Neutrophil (primary cell): Measurements from ENCODE around the gene ORMDL2.

ENCODE experiments used
- H3K27ac ChIP-seq: fragments of 200-600 bp; sonication (generic); 2 replicates; pipeline ENCODE4 v1.5.1; 2016; ENCODE audit warnings: mild to moderate bottlenecking, moderate library complexity
- H3K27me3 ChIP-seq: fragments of 200-600 bp; sonication (generic); 2 replicates; pipeline ENCODE4 v1.6.0; 2016; ENCODE audit warnings: mild to moderate bottlenecking
- H3K36me3 ChIP-seq: fragments of 200-600 bp; sonication (generic); 2 replicates; pipeline ENCODE4 v1.5.1; 2017
- H3K4me1 ChIP-seq, 2 experiments: fragments of 200-600 bp in 1 of 2; sonication (generic) in 1 of 2; 1 replicate in 1 of 2; 2 replicates in 1 of 2; pipeline versions ENCODE4 v1.5.1 to v1.6.1; 2013 to 2016; ENCODE audit warnings: low read depth in 1 of 2, low read length in 1 of 2, mild to moderate bottlenecking in 1 of 2, moderate library complexity in 1 of 2; ENCODE audit not compliant: control insufficient read depth in 1 of 2, insufficient read depth in 1 of 2
- H3K4me3 ChIP-seq, 2 experiments: fragments of 200-600 bp in 1 of 2; sonication (generic) in 1 of 2; 1 replicate in 1 of 2; 2 replicates in 1 of 2; pipeline ENCODE4 v1.5.1; 2013 to 2016; ENCODE audit warnings: low read depth in 1 of 2, low read length in 1 of 2, mild to moderate bottlenecking in 1 of 2, moderate library complexity in 1 of 2
- H3K9me3 ChIP-seq: fragments of 200-600 bp; sonication (generic); 2 replicates; pipeline ENCODE4 v1.5.1; 2016
- CTCF ChIP-seq: fragments of 200-600 bp; sonication (generic); IDR thresholded peaks from 2 replicates; pipeline ENCODE4 v1.5.1; 2016; ENCODE audit warnings: antibody characterized with exemption

Gene ORMDL2

GRCh38 chr12:55809274-55809673, 8.6 kb upstream of the ORMDL2 start:
- no peaks in the 10 kb centered on the region for H3K27me3 ChIP-seq
- no peak overlapping the region for H3K27ac ChIP-seq
- no peaks in the 10 kb centered on the region for H3K4me1 ChIP-seq
- TF ChIP-seq CTCF, result no peak
- no peaks in the 10 kb centered on the region for H3K9me3 ChIP-seq
- peaks cover 33% of the 10 kb centered on the region for H3K36me3 ChIP-seq
- no peak overlapping the region for H3K4me3 ChIP-seq

DNA sequence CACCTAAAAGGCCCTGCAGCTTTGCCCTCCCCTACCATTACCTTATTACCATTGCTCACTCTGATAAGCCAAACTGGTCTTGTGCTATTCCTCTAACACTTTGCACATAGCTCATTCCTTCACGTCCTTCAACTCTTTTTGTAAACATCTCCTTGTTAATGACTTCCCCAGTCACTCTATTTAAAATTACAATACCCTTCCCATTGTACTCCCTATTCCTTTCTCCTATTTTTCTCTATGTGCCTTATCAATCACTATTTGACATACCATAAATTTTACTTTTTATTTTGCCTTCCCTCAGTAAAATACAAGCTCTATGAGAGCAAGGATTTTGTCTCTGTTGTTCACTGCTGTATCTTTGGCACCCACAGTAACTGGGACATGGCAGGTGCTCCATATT, 5.8 kb upstream of the ORMDL2 start:
- Histone ChIP-seq H3K27ac (no peak overlapping the region), H3K36me3 (peaks cover 27% of the 10 kb centered on the region), H3K4me3 (no peak overlapping the region), H3K4me1 (peaks cover 10 to 15% of the 10 kb centered on the region in 2 experiments), H3K27me3 (no peaks in the 10 kb centered on the region), H3K9me3 (no peaks in the 10 kb centered on the region)
- TF ChIP-seq CTCF, result no peak

- no peak for TF ChIP-seq CTCF
- Histone ChIP-seq H3K4me1 (peaks cover 21 to 27% of the 10 kb centered on the region in 2 experiments), H3K27ac (no peak overlapping the region), H3K4me3 (no peak overlapping the region), H3K9me3 (no peaks in the 10 kb centered on the region), H3K36me3 (peaks cover 16% of the 10 kb centered on the region), H3K27me3 (no peaks in the 10 kb centered on the region)
Observed at GRCh38 chr12:55814257-55814656, 3.6 kb upstream of the ORMDL2 start.

DNA sequence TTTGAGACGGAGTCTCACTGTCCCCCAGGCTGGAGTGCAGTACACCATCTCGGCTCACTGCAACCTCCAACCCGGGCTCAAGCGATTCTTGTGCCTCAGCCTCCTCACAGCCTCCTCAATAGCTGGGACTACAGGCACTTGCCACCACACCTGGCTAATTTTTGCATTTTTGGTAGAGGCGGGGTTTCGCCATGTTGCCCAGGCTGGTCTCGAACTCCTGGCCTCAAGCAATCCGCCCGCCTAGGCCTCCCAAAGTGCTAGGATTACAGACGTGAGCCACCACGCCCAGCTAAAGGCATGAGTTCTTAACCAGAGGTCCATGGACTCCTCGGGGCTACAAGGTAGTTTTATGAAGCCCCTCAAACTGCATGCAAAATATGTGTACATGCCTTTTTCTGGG, 2.4 kb upstream of the ORMDL2 start:
- Histone ChIP-seq H3K4me3 (no peak overlapping the region), H3K4me1 (peaks cover 23 to 28% of the 10 kb centered on the region in 2 experiments), H3K27me3 (no peaks in the 10 kb centered on the region), H3K27ac (no peak overlapping the region), H3K9me3 (no peaks in the 10 kb centered on the region), H3K36me3 (peaks cover 27% of the 10 kb centered on the region)
- no peak for TF ChIP-seq CTCF

- H3K36me3 ChIP-seq, result peaks cover 42% of the 10 kb centered on the region
- H3K27ac ChIP-seq, result peak overlapping the region; percentile 85
Observed at GRCh38 chr12:55816881-55817344, 928 bp upstream of the ORMDL2 start.

More at GRCh38 chr12:55816881-55817344, 928 bp upstream of the ORMDL2 start:
- H3K27me3 ChIP-seq, result no peaks in the 10 kb centered on the region
- no peak for TF ChIP-seq CTCF
- H3K4me1 ChIP-seq, result peaks cover 23 to 28% of the 10 kb centered on the region in 2 experiments
- no peaks in the 10 kb centered on the region for H3K9me3 ChIP-seq
- peak overlapping the region; percentile 78 to 86 for H3K4me3 ChIP-seq
